Stimulated activated naive B cell treated with anti-CD40 and anti-IgM and Interleukin-4, amounts not matched to agents 10 μg/mL and 1 μg/mL and 100 μg/mL, for 72 hours (primary cell): ENCODE results near the gene SETD3.

Experiments used
- ATAC-seq, 2 donors: fragments of 150-1000 bp; cut with Tn5 transposase; replicated peaks; 2 replicates each; pipeline ENCODE4 v1.10.0; 2021; ENCODE audit warnings: moderate library complexity in 1 of 2
- DNase-seq: peaks from one replicate; pipeline ENCODE4 v3.0.0; 2021
- H3K27ac Mint-ChIP-seq: one replicate; pipeline ENCODE4 v1.8.0; 2022; ENCODE audit warnings: mild to moderate bottlenecking, mixed read lengths
- H3K27me3 Mint-ChIP-seq, 2 donors: one replicate each; pipeline ENCODE4 v1.8.0; 2022; ENCODE audit warnings: mixed read lengths in 2 of 2
- H3K36me3 Mint-ChIP-seq, 2 donors: one replicate each; pipeline ENCODE4 v1.8.0; 2022; ENCODE audit warnings: mixed read lengths in 2 of 2, mild to moderate bottlenecking in 1 of 2
- H3K4me1 Mint-ChIP-seq, 2 donors: one replicate each; pipeline ENCODE4 v1.8.0; 2022; ENCODE audit warnings: mixed read lengths in 2 of 2, mild to moderate bottlenecking in 1 of 2
- H3K4me3 Mint-ChIP-seq, 2 donors: one replicate each; pipeline ENCODE4 v1.8.0; 2022; ENCODE audit warnings: mild to moderate bottlenecking in 2 of 2, mixed read lengths in 2 of 2, moderate library complexity in 1 of 2
- H3K9me3 Mint-ChIP-seq, 2 donors: one replicate each; pipeline ENCODE4 v1.8.0; 2022; ENCODE audit warnings: mixed read lengths in 2 of 2, mild to moderate bottlenecking in 1 of 2

The SETD3 gene

DNA sequence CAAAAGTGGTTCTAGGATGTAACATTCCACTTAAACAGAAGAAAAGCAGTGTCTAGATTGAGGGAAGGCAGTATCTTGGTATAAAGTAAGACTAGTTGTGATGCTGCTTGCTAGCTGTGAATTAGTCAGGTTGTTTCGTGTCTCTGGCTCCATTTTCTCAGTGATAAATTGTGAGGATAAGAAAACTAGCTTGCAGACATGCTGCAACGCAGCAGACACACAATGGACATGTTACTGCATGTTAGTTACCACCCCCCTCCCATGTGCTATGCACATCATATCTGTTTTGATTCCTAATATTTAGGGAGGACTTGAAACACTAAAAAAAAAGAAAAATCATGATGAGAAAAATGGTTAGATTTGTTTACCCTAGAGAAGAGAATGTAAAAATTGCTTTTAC is 3.4 kb upstream of the SETD3 start:
- H3K27ac Mint-ChIP-seq, result no peak overlapping the region
- H3K4me1 Mint-ChIP-seq, result peaks cover 21 to 47% of the 10 kb centered on the region in 2 donors
- H3K9me3 Mint-ChIP-seq, result no peaks in the 10 kb centered on the region
- no peak for ATAC-seq
- DNase-seq, result no peak
- H3K4me3 Mint-ChIP-seq, result no peak overlapping the region
- peaks cover 0 to 3% of the 10 kb centered on the region in 2 donors for H3K36me3 Mint-ChIP-seq
- H3K27me3 Mint-ChIP-seq, result no peaks in the 10 kb centered on the region

- no peak for DNase-seq
- no peaks in the 10 kb centered on the region for H3K9me3 Mint-ChIP-seq
- ATAC-seq, result no peak
- no peaks in the 10 kb centered on the region for H3K27me3 Mint-ChIP-seq
- peaks cover 31 to 52% of the 10 kb centered on the region in 2 donors for H3K4me1 Mint-ChIP-seq
- peak overlapping the region; percentile 90 to 98 for H3K4me3 Mint-ChIP-seq
- H3K36me3 Mint-ChIP-seq, result peaks cover 0 to 7% of the 10 kb centered on the region in 2 donors
- H3K27ac Mint-ChIP-seq, result peak overlapping the region; percentile 100
Measured at GRCh38 chr14:99481745-99482099, 1.1 kb upstream of the SETD3 start.

DNA sequence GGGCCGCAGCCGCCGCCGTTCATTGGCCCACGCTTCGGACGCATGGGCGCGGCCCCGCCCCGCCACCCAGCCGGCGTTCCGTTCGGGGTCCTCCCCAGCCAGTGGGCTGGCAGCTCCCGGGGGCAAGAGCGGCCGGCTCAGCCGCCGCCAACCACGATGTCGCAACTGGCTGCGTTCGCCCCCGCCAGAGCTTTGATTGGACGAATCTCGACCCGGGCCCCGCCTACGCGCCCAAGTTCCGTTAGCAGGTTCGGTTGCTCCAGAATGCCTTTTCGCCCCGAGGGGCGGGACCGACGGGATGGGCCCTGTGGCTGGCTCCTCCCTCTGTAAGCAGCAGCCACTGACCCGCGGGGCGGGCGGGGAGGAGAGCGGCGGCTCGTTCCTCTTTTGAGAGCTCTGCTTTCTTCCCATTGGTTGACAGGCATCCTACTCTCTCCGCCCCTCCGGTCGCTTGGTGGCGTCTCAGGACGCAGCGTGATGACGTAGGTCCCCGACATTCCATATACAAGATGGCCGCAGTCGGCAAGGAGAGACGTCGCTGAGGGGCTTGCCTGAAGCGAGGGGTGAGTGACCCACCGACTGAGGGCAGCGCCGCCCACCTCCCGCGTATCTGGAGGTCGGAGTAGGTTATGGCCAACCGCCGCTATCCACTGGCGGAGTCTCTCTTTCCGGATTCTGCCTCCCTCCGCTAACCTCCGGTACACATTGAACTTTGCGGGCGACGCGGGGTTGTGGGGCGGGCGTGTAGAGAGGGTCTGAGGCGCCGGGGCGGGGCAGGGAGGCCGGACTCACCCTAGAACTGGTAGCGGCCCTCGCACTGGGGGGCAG is 472 bp upstream of the SETD3 start, which contains the start of gene CCNK:
TSS of gene CCNK (plus strand) at position 493 of the 828 bp plus-strand sequence. CDS start 11,269 bp downstream, outside the sequence.
- Mint-ChIP-seq H3K36me3 (peaks cover 0 to 7% of the 10 kb centered on the region in 2 donors), H3K27ac (peak within 1 kb of the TSS; percentile 100), H3K4me1 (peaks cover 25 to 48% of the 10 kb centered on the region in 2 donors), H3K27me3 (no peaks in the 10 kb centered on the region), H3K9me3 (no peaks in the 10 kb centered on the region), H3K4me3 (peak within 1 kb of the TSS; percentile 90 to 98)
- ATAC-seq (peak; percentile 89 to 92), DNase-seq (peak; percentile 100)

- Mint-ChIP-seq H3K4me1 (peaks cover 28 to 53% of the 10 kb centered on the region in 2 donors), H3K36me3 (peaks cover 0 to 7% of the 10 kb centered on the region in 2 donors), H3K9me3 (no peaks in the 10 kb centered on the region), H3K4me3 (peak overlapping the region; percentile 92 to 100), H3K27ac (peak overlapping the region; percentile 97), H3K27me3 (no peaks in the 10 kb centered on the region)
- DNase-seq (no peak), ATAC-seq (no peak)
Measured at GRCh38 chr14:99479160-99479905, 1.3 kb downstream of the SETD3 start.

DNA sequence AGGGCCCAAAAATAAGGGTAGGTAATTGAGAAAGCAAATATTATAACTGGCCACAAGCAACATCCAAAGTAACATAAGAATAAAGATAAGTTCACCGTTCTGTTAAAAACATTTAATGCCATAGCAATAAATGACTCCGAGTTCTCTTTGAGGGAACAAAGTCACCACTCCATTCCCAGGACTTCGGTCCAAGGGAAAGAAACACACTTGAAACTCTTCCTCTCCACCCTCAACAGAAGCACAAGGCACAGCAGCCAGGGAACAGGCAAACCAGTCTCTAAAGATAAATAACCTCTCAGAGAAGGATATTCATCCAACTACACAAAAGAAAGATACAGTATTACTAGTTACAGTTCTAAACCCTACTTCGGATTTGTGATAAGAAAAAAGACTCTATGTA is 2.5 kb downstream of the SETD3 start:
- H3K27ac Mint-ChIP-seq, result no peak overlapping the region
- no peaks in the 10 kb centered on the region for H3K27me3 Mint-ChIP-seq
- H3K9me3 Mint-ChIP-seq, result no peaks in the 10 kb centered on the region
- no peak overlapping the region for H3K4me3 Mint-ChIP-seq
- ATAC-seq (no peak), DNase-seq (no peak)
- H3K4me1 Mint-ChIP-seq, result peaks cover 24 to 46% of the 10 kb centered on the region in 2 donors
- peaks cover 0 to 7% of the 10 kb centered on the region in 2 donors for H3K36me3 Mint-ChIP-seq

DNA sequence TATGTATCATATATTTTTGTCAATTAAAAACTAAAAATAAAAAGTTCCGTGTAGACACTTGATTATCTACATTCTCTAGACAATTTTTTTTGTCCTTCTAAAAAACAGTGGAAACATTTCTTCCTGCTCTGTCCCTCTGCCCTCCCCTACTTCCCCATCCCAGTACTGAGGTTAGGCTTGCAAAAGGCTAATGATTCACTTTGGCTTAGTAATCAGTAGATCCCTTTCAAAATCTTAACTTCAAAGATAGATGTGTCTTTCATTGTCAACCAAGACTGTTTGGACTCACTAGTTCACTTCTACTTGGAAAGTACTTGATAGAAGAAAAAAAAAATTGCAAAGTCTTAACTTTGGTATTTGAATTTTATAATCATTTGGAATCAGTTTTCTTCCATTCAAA is 3.8 kb downstream of the SETD3 start:
- no peak overlapping the region for H3K4me3 Mint-ChIP-seq
- peaks cover 24 to 35% of the 10 kb centered on the region in 2 donors for H3K4me1 Mint-ChIP-seq
- no peaks in the 10 kb centered on the region for H3K27me3 Mint-ChIP-seq
- no peak overlapping the region for H3K27ac Mint-ChIP-seq
- no peaks in the 10 kb centered on the region for H3K9me3 Mint-ChIP-seq
- peaks cover 0 to 7% of the 10 kb centered on the region in 2 donors for H3K36me3 Mint-ChIP-seq
- DNase-seq (no peak), ATAC-seq (no peak)

GRCh38 chr14:99475660-99476059 is 5.0 kb downstream of the SETD3 start:
- H3K9me3 Mint-ChIP-seq, result no peaks in the 10 kb centered on the region
- no peak overlapping the region for H3K27ac Mint-ChIP-seq
- no peaks in the 10 kb centered on the region for H3K27me3 Mint-ChIP-seq
- H3K36me3 Mint-ChIP-seq, result peaks cover 0 to 7% of the 10 kb centered on the region in 2 donors
- H3K4me3 Mint-ChIP-seq, result no peak overlapping the region
- H3K4me1 Mint-ChIP-seq, result peaks cover 27 to 38% of the 10 kb centered on the region in 2 donors
- ATAC-seq (no peak), DNase-seq (no peak)

- no peaks in the 10 kb centered on the region for H3K9me3 Mint-ChIP-seq
- H3K4me3 Mint-ChIP-seq, result no peak overlapping the region
- DNase-seq (no peak), ATAC-seq (no peak)
- H3K4me1 Mint-ChIP-seq, result peaks cover 31 to 43% of the 10 kb centered on the region in 2 donors
- H3K27me3 Mint-ChIP-seq, result no peaks in the 10 kb centered on the region
- no peak overlapping the region for H3K27ac Mint-ChIP-seq
- peaks cover 0 to 7% of the 10 kb centered on the region in 2 donors for H3K36me3 Mint-ChIP-seq
Measured at GRCh38 chr14:99475179-99475578, 5.5 kb downstream of the SETD3 start.

- Mint-ChIP-seq H3K27me3 (no peaks in the 10 kb centered on the region), H3K36me3 (peaks cover 0 to 4% of the 10 kb centered on the region in 2 donors), H3K4me1 (peaks cover 30 to 36% of the 10 kb centered on the region in 2 donors), H3K27ac (no peak overlapping the region), H3K9me3 (no peaks in the 10 kb centered on the region), H3K4me3 (no peak overlapping the region)
- no peak for DNase-seq
- ATAC-seq, result no peak
Measured at GRCh38 chr14:99473458-99473857, 7.2 kb downstream of the SETD3 start.

DNA sequence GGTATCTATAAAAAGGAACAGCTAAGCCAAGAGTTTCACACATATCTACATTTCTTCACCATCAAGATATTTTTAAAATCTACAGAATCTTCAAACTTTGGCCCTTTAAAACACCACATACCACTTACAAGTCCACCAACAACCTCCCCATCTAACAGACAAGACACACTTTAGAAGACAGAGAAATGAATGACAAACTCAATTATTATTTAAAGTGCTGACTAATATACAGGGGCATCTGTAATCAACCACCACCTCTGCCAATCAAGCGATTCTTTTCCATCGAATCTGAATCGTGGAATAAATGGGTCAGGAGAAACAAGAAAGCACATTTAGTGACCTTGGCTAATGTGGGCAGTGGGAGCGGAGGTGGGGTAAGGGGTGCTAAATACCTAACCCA is 7.7 kb downstream of the SETD3 start:
- Mint-ChIP-seq H3K9me3 (no peaks in the 10 kb centered on the region), H3K4me1 (peaks cover 28 to 36% of the 10 kb centered on the region in 2 donors), H3K27ac (no peak overlapping the region), H3K27me3 (no peaks in the 10 kb centered on the region), H3K36me3 (no peaks in the 10 kb centered on the region), H3K4me3 (no peak overlapping the region)
- ATAC-seq (no peak), DNase-seq (no peak)

- peaks cover 30 to 39% of the 10 kb centered on the region in 2 donors for H3K4me1 Mint-ChIP-seq
- H3K36me3 Mint-ChIP-seq, result peaks cover 3% of the 10 kb centered on the region in 2 donors
Measured at GRCh38 chr14:99471731-99472130, 8.9 kb downstream of the SETD3 start.

GRCh38 chr14:99468836-99469592 is 11.6 kb downstream of the SETD3 start:
- peaks cover 23 to 29% of the 10 kb centered on the region in 2 donors for H3K4me1 Mint-ChIP-seq
- no peak overlapping the region for H3K4me3 Mint-ChIP-seq
- H3K27me3 Mint-ChIP-seq, result no peaks in the 10 kb centered on the region
- ATAC-seq, result no peak
- no peaks in the 10 kb centered on the region for H3K9me3 Mint-ChIP-seq
- no peak overlapping the region for H3K27ac Mint-ChIP-seq
- DNase-seq, result no peak
- peaks cover 10 to 11% of the 10 kb centered on the region in 2 donors for H3K36me3 Mint-ChIP-seq

More at GRCh38 chr14:99471731-99472130, 8.9 kb downstream of the SETD3 start:
- Mint-ChIP-seq H3K4me3 (no peak overlapping the region), H3K9me3 (no peaks in the 10 kb centered on the region), H3K27ac (no peak overlapping the region), H3K27me3 (no peaks in the 10 kb centered on the region)
- ATAC-seq, result no peak
- no peak for DNase-seq

DNA sequence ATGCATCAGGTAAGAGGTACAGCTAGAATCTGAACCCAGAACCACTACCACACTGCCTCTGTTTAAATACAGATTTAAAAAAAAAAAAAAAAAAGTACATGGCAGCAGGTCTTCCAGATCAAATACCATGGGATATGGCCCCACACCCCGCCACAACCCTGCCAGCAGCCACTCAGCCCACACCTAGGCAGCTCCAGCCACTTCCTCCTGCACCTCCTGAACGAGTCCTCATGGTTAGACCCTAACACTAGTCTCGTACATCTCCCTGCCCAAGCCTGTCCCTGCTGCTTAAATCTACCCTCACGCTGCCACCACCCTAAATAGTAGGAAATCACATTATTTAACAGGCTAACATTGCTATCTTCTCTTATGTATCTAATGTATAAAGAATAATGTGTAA is 12.6 kb downstream of the SETD3 start:
- Mint-ChIP-seq H3K27me3 (no peaks in the 10 kb centered on the region), H3K4me1 (peaks cover 25 to 29% of the 10 kb centered on the region in 2 donors), H3K27ac (no peak overlapping the region), H3K36me3 (peaks cover 15 to 19% of the 10 kb centered on the region in 2 donors), H3K4me3 (no peak overlapping the region), H3K9me3 (no peaks in the 10 kb centered on the region)
- no peak for ATAC-seq
- DNase-seq, result no peak
